ENCODE data around the gene SOX10. TPM values are rescaled to one million over a fixed set of nuclear protein-coding genes. Genes with fewer than 3 reads are reported as not detected.
A peak's percentile ranks its signal among the peaks of the same experiment; 100 is the strongest.

Gene SOX10
- total RNA-seq, 2 experiments from 2014 or later = not detected

GRCh38 chr22:37933711-37934376, 50.5 kb downstream of the SOX10 start:
- POLR2A ChIA-PET = interaction anchor here (1.2 kb wide), 1 partner anchor 37 kb away, joined by 3 read pairs; no protein-coding TSS in a partner anchor
- Mint-ChIP-seq H3K27me3 (no peaks in the 10 kb centered on the region), H3K9me3 (no peaks in the 10 kb centered on the region), H3K4me1 (peaks cover 13% of the 10 kb centered on the region), H3K27ac (no peak overlapping the region), H3K36me3 (ENCODE audit: low read depth) (peaks cover 11% of the 10 kb centered on the region), H3K4me3 (no peak overlapping the region)
- CTCF ChIA-PET = interaction anchor here (0.7 to 2.0 kb wide), 25 partner anchors 11 to 294 kb away, joined by 3 to 10 read pairs (median 4); partner anchors contain the start of genes C22orf23, MICALL1 and POLR2F
- peak; percentile 89 for DNase-seq

- DNase-seq = no peak
- ChIA-PET CTCF (interaction anchor here (0.7 to 0.9 kb wide), 2 partner anchors 20 to 109 kb away, joined by 3 to 4 read pairs; partner anchors contain the start of genes C22orf23 and POLR2F), POLR2A (interaction anchor here (1.0 to 1.5 kb wide), 3 partner anchors 22 to 37 kb away, joined by 3 to 4 read pairs (median 4); partner anchors contain the start of gene MICALL1)
- H3K27me3 Mint-ChIP-seq = no peaks in the 10 kb centered on the region
- H3K27ac Mint-ChIP-seq = no peak overlapping the region
- H3K9me3 Mint-ChIP-seq = no peaks in the 10 kb centered on the region
- H3K4me3 Mint-ChIP-seq = no peak overlapping the region
- H3K4me1 Mint-ChIP-seq = peaks cover 13% of the 10 kb centered on the region
- H3K36me3 Mint-ChIP-seq (ENCODE audit: low read depth) = peaks cover 11% of the 10 kb centered on the region
These were observed 51.4 kb downstream of the SOX10 start for GRCh38 chr22:37932821-37933578.

- H3K4me3 Mint-ChIP-seq = no peak overlapping the region
- POLR2A ChIA-PET = interaction anchor here (1.0 to 1.5 kb wide), 3 partner anchors 22 to 36 kb away, joined by 3 to 4 read pairs (median 4); partner anchors contain the start of gene MICALL1
- no peak for DNase-seq
- H3K9me3 Mint-ChIP-seq = no peaks in the 10 kb centered on the region
- H3K27me3 Mint-ChIP-seq = no peaks in the 10 kb centered on the region
- CTCF ChIA-PET = interaction anchor here (0.9 kb wide), 1 partner anchor 21 kb away, joined by 4 read pairs; the partner anchor contains the start of genes C22orf23 and POLR2F
- H3K36me3 Mint-ChIP-seq (ENCODE audit: low read depth) = peaks cover 5% of the 10 kb centered on the region
- H3K27ac Mint-ChIP-seq = no peak overlapping the region
- H3K4me1 Mint-ChIP-seq = peaks cover 13% of the 10 kb centered on the region
These were observed 52.0 kb downstream of the SOX10 start for GRCh38 chr22:37932401-37932800.

GRCh38 chr22:37931893-37932389, 52.4 kb downstream of the SOX10 start:
- H3K27ac Mint-ChIP-seq = no peak overlapping the region
- no peaks in the 10 kb centered on the region for H3K9me3 Mint-ChIP-seq
- no peak overlapping the region for H3K4me3 Mint-ChIP-seq
- H3K36me3 Mint-ChIP-seq (ENCODE audit: low read depth) = peaks cover 5% of the 10 kb centered on the region
- POLR2A ChIA-PET = interaction anchor here (1.5 kb wide), 1 partner anchor 23 kb away, joined by 4 read pairs; no protein-coding TSS in a partner anchor
- CTCF ChIA-PET = interaction anchor here (0.9 to 1.8 kb wide), 2 partner anchors 21 to 22 kb away, joined by 4 to 5 read pairs; partner anchors contain the start of genes C22orf23 and POLR2F
- H3K4me1 Mint-ChIP-seq = peaks cover 13% of the 10 kb centered on the region
- H3K27me3 Mint-ChIP-seq = no peaks in the 10 kb centered on the region
- no peak for DNase-seq

- Mint-ChIP-seq H3K27ac (no peak overlapping the region), H3K27me3 (no peaks in the 10 kb centered on the region), H3K9me3 (no peaks in the 10 kb centered on the region), H3K4me1 (peaks cover 13% of the 10 kb centered on the region), H3K4me3 (no peak overlapping the region), H3K36me3 (ENCODE audit: low read depth) (peaks cover 5% of the 10 kb centered on the region)
- no peak for DNase-seq
- CTCF ChIA-PET = interaction anchor here (1.8 kb wide), 1 partner anchor 23 kb away, joined by 5 read pairs; the partner anchor contains the start of genes C22orf23 and POLR2F
- POLR2A ChIA-PET = no interaction called here
These were observed 53.4 kb downstream of the SOX10 start for GRCh38 chr22:37930952-37931440.

GRCh38 chr22:37930270-37930951, 53.9 kb downstream of the SOX10 start:
- H3K4me1 Mint-ChIP-seq = peaks cover 13% of the 10 kb centered on the region
- peak; percentile 26 for DNase-seq
- no peak overlapping the region for H3K27ac Mint-ChIP-seq
- POLR2A ChIA-PET = no interaction called here
- CTCF ChIA-PET = interaction anchor here (0.6 to 1.8 kb wide), 3 partner anchors 19 to 112 kb away, joined by 3 to 5 read pairs (median 4); partner anchors contain the start of genes C22orf23 and POLR2F
- peaks cover 5% of the 10 kb centered on the region for H3K36me3 Mint-ChIP-seq (ENCODE audit: low read depth)
- no peaks in the 10 kb centered on the region for H3K9me3 Mint-ChIP-seq
- no peak overlapping the region for H3K4me3 Mint-ChIP-seq
- H3K27me3 Mint-ChIP-seq = no peaks in the 10 kb centered on the region

- no peak overlapping the region for H3K27ac Mint-ChIP-seq
These were observed 55.0 kb downstream of the SOX10 start for GRCh38 chr22:37929390-37929789.

GRCh38 chr22:37927637-37927936, 56.8 kb downstream of the SOX10 start:
- no peaks in the 10 kb centered on the region for H3K4me1 Mint-ChIP-seq
- POLR2A ChIA-PET = no interaction called here
- H3K9me3 Mint-ChIP-seq = no peaks in the 10 kb centered on the region
- CTCF ChIA-PET = no interaction called here
- DNase-seq = no peak
- H3K4me3 Mint-ChIP-seq = no peak overlapping the region
- H3K36me3 Mint-ChIP-seq (ENCODE audit: low read depth) = peaks cover 8% of the 10 kb centered on the region
- no peaks in the 10 kb centered on the region for H3K27me3 Mint-ChIP-seq
- no peak overlapping the region for H3K27ac Mint-ChIP-seq

More at GRCh38 chr22:37929390-37929789, 55.0 kb downstream of the SOX10 start:
- Mint-ChIP-seq H3K9me3 (no peaks in the 10 kb centered on the region), H3K4me3 (no peak overlapping the region), H3K36me3 (ENCODE audit: low read depth) (peaks cover 5% of the 10 kb centered on the region), H3K27me3 (no peaks in the 10 kb centered on the region), H3K4me1 (peaks cover 13% of the 10 kb centered on the region)
- POLR2A ChIA-PET = no interaction called here
- CTCF ChIA-PET = no interaction called here
- no peak for DNase-seq

- ChIA-PET POLR2A (no interaction called here), CTCF (no interaction called here)
These were observed 57.4 kb downstream of the SOX10 start for GRCh38 chr22:37926771-37927636.

GRCh38 chr22:37926358-37926757, 58.0 kb downstream of the SOX10 start:
- ChIA-PET CTCF (no interaction called here), POLR2A (interaction anchor here (1.3 kb wide), 1 partner anchor 10 kb away, joined by 3 read pairs; no protein-coding TSS in a partner anchor)
- Mint-ChIP-seq H3K4me1 (no peaks in the 10 kb centered on the region), H3K27me3 (no peaks in the 10 kb centered on the region), H3K27ac (no peak overlapping the region), H3K4me3 (no peak overlapping the region), H3K9me3 (no peaks in the 10 kb centered on the region), H3K36me3 (ENCODE audit: low read depth) (peaks cover 3% of the 10 kb centered on the region)
- DNase-seq = no peak

More at GRCh38 chr22:37926771-37927636, 57.4 kb downstream of the SOX10 start:
- Mint-ChIP-seq H3K4me1 (no peaks in the 10 kb centered on the region), H3K9me3 (no peaks in the 10 kb centered on the region), H3K36me3 (ENCODE audit: low read depth) (peaks cover 6% of the 10 kb centered on the region), H3K27me3 (no peaks in the 10 kb centered on the region), H3K4me3 (no peak overlapping the region), H3K27ac (no peak overlapping the region)
- DNase-seq = no peak

- DNase-seq = no peak
- Mint-ChIP-seq H3K27me3 (no peaks in the 10 kb centered on the region), H3K9me3 (no peaks in the 10 kb centered on the region), H3K4me1 (no peaks in the 10 kb centered on the region), H3K36me3 (ENCODE audit: low read depth) (peaks cover 3% of the 10 kb centered on the region), H3K4me3 (no peak overlapping the region), H3K27ac (no peak overlapping the region)
- ChIA-PET CTCF (interaction anchor here (0.5 kb wide), 1 partner anchor 10 kb away, joined by 3 read pairs; no protein-coding TSS in a partner anchor), POLR2A (interaction anchor here (0.8 to 1.3 kb wide), 2 partner anchors 9 to 12 kb away, joined by 3 read pairs; no protein-coding TSS in a partner anchor)
These were observed 58.6 kb downstream of the SOX10 start for GRCh38 chr22:37925767-37926166.

All from activated CD4-positive, alpha-beta memory T cell treated with anti-CD3 and anti-CD28 coated beads, Interleukin-2, amount 10 ng/mL, durations not matched to agents 7 days and 5 days (primary cell).